Effector memory CD8-positive, alpha-beta T cell (primary cell): Measurements from ENCODE around the gene SPATA16.
"Not testable (repeated sequence)": the region's sequence is repeated elsewhere in the genome, so short reads cannot be mapped to it uniquely, and the experiment has no call there.

Source experiments
- ATAC-seq: fragments of 150-1000 bp; cut with Tn5 transposase; replicated peaks from 2 replicates; pipeline ENCODE4 v1.10.0; 2021; ENCODE audit warnings: mild to moderate bottlenecking, moderate library complexity
- DNase-seq, 3 experiments: peaks; one replicate each; pipeline ENCODE4 v3.0.0; 2021
- H3K27ac Mint-ChIP-seq, 2 donors: one replicate each; pipeline ENCODE4 v1.8.0; 2022; ENCODE audit warnings: mild to moderate bottlenecking in 2 of 2, mixed read lengths in 2 of 2, moderate library complexity in 2 of 2
- H3K27me3 Mint-ChIP-seq, 2 donors: one replicate each; pipeline ENCODE4 v1.8.0; 2022; ENCODE audit warnings: mixed read lengths in 2 of 2
- H3K36me3 Mint-ChIP-seq: one replicate; pipeline ENCODE4 v1.8.0; 2022; ENCODE audit warnings: mild to moderate bottlenecking, moderate library complexity, mixed read lengths; ENCODE audit not compliant: insufficient read depth
- H3K4me1 Mint-ChIP-seq, 2 donors: one replicate each; pipeline ENCODE4 v1.8.0; 2022; ENCODE audit warnings: low read depth in 2 of 2, mixed read lengths in 2 of 2
- H3K4me3 Mint-ChIP-seq, 2 donors: one replicate each; pipeline ENCODE4 v1.8.0; 2022; ENCODE audit warnings: mild to moderate bottlenecking in 2 of 2, mixed read lengths in 2 of 2, moderate library complexity in 2 of 2
- H3K9me3 Mint-ChIP-seq, 2 donors: one replicate each; pipeline ENCODE4 v1.8.0; 2022; ENCODE audit warnings: mixed read lengths in 2 of 2

The SPATA16 gene

DNA sequence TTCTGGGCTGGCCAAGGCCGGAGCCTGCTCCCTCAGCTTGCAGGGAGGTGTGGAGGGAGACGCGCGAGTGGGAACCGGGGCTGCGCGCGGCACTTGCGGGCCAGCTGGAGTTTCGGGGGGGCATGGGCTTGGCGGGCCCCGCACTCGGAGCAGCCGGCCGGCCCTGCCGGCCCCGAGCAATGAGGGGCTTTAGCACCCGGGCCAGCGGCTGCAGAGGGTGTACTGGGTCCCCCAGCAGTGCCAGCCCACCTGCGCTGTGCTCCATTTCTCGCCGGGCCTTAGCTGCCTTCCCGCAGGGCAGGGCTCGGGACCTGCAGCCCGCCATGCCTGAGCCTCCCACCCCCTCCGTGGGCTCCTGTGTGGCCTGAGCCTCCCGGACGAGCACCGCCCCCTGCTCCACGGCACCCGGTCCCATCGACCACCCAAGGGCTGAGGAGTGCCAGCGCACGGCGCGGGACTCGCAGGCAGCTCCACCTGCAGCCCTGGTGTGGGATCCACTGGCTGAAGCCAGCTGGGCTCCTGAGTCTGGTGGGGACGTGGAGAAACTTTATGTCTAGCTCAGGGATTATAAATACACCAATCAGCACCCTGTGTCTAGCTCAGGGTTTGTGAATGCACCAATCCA, 274.2 kb downstream of the SPATA16 start:
- H3K27ac Mint-ChIP-seq, DNase-seq, ATAC-seq, H3K36me3 Mint-ChIP-seq, H3K4me3 Mint-ChIP-seq, H3K9me3 Mint-ChIP-seq, H3K4me1 Mint-ChIP-seq: not testable (repeated sequence)
- peaks cover 6 to 26% of the 10 kb centered on the region in 2 donors for H3K27me3 Mint-ChIP-seq

DNA sequence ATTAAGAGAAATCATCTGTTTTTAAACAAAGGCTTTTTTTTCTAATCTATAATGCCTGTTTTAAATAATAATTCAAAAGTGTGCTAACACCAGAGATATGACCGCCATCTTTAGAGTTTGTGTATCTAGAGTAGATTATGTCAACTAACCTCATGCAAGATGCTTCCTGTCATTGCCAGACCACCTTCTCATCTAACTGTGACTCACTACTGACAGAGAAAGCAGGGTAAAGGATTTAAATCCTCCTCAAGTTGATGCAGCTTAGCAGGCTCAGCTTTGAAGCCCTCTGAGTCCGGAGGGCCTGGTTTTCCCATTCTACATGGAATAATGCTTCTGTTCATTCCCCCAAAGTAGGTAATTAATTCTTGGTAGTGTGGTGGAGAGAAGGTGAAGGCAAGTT, 282.0 kb downstream of the SPATA16 start:
- Mint-ChIP-seq H3K9me3 (peaks cover 0 to 6% of the 10 kb centered on the region in 2 donors), H3K4me1 (no peaks in the 10 kb centered on the region), H3K27ac (no peak overlapping the region), H3K4me3 (no peak overlapping the region), H3K27me3 (peaks cover 18 to 25% of the 10 kb centered on the region in 2 donors), H3K36me3 (no peaks in the 10 kb centered on the region)
- no peak for ATAC-seq
- no peak for DNase-seq

DNA sequence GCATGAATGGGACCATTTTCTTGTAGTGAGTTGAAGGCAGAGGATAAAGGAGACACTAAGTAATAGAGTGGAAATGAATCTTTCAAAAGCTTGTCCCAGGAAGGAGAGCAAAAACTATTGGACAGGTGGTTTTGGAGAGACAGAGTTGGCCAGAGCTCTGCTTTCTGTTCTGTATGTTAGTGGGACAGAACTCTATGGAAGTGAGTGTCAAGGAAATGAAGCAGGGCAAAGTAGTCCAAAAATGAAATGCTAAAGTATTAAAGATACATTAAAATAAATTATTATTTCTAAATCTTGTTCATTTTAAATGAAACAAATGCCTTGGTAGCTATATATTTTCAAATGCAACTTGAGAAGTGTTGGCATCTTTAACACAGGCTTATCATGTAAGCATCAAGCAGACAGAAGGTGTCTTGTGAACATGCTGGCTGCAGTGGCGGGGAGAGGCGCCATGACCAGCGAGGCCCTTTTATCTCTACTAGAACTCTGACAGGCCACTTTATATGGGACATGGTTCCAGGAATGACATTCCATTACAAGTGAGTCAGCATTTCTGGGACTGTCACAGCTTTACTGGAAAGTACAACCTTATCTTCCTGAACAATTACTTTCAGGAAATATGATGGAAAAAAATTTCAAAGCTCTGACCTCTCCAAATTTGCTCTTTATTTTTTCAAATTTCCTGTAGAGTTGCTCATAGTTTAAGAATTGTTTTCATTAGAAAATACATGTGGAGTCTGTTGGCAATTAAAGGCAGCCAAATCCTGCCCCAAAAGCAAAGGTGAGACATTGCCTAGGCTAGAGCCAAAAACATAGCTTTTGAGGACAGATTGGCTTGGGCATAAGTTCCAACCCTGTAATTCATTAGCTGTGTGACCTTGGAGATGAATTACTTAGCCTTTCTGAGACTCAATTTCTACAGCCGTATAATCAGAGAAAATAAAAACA, 284.0 kb downstream of the SPATA16 start:
- no peak for DNase-seq
- no peak for ATAC-seq
- Mint-ChIP-seq H3K36me3 (no peaks in the 10 kb centered on the region), H3K9me3 (peaks cover 0 to under 1% of the 10 kb centered on the region in 2 donors), H3K4me1 (no peaks in the 10 kb centered on the region), H3K4me3 (no peak overlapping the region), H3K27me3 (peaks cover 12 to 16% of the 10 kb centered on the region in 2 donors), H3K27ac (no peak overlapping the region)

DNA sequence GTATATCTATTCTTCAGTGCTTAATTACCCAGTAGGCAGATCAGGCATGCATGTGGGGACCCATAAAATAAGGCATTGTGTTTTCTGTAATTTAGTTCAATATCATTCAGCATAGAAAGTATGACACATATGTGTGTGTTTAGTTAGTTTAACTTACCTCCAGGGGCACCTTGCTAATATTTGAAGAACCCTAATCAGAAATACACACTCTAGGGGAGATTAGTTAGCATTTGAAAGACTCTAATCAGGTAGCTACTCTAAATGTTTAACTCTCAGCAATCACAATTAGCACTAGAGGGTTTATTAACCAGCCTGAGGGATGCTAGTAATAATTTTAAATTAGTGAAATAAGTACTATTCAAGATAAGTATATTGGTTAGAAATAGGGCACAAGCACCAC, 286.0 kb downstream of the SPATA16 start:
- DNase-seq, result no peak
- no peaks in the 10 kb centered on the region for H3K4me1 Mint-ChIP-seq
- H3K36me3 Mint-ChIP-seq, result no peaks in the 10 kb centered on the region
- no peaks in the 10 kb centered on the region for H3K9me3 Mint-ChIP-seq
- H3K4me3 Mint-ChIP-seq, result no peak overlapping the region
- H3K27me3 Mint-ChIP-seq, result peaks cover 20 to 21% of the 10 kb centered on the region in 2 donors
- no peak overlapping the region for H3K27ac Mint-ChIP-seq
- ATAC-seq, result no peak

DNA sequence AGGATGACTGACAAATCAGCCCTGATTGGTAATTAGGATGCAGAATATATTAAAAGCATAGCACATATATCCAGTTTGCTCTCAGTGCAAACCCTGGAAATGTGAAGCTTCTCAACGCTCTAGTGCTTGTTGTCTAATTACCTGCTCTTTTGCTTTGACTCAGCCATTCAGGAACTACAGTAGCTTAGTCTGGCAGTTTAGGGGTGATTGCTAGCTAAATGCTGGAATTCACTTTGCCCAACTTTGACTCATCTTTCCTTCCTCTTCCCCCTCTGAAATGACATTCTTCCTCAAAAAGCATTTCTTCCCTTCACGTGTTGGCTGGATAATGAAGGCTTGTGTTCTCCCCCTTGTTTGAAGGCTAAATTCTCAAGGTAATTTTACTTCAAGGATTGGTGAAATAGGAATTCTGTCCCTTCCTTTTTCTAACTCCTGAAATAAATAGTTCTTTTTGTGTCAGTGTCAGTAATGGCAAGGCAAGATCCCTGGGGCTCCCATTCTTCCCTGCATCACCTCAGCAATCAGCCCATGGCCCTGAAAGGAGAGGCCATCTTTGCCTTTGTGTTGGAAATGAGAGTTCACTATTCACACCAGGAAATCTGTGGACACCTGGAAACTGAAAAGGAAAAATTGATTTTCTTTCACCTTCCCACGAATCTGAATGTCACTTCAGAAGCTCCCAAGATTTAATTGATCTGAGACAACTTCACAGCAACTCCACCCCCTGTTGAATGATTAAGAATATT, 286.9 kb downstream of the SPATA16 start:
- H3K4me1 Mint-ChIP-seq, result no peaks in the 10 kb centered on the region
- no peak overlapping the region for H3K4me3 Mint-ChIP-seq
- ATAC-seq (no peak), DNase-seq (no peak)
- H3K9me3 Mint-ChIP-seq, result no peaks in the 10 kb centered on the region
- peaks cover 21 to 24% of the 10 kb centered on the region in 2 donors for H3K27me3 Mint-ChIP-seq
- no peaks in the 10 kb centered on the region for H3K36me3 Mint-ChIP-seq
- no peak overlapping the region for H3K27ac Mint-ChIP-seq

DNA sequence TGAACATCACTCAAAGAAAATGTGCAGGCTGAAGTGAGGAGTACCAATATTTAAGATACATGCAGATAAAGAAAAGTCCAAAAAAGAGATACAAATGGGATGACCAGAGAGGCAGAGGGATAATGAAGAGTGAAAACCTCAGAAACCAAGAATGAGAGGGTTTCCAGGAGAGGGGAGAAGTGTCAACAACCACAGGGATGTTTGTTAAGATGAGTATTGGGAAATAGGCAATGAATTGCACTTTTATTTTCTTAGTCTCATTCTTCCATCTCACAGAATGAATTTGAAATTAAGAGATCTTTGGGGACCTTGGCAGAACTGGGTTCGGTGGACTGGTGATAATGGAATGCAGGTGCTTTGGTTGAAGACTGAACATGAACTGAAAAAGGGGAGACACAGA, 288.0 kb downstream of the SPATA16 start:
- Mint-ChIP-seq H3K27ac (no peak overlapping the region), H3K27me3 (peaks cover 13 to 28% of the 10 kb centered on the region in 2 donors), H3K4me3 (no peak overlapping the region), H3K9me3 (no peaks in the 10 kb centered on the region), H3K4me1 (no peaks in the 10 kb centered on the region), H3K36me3 (no peaks in the 10 kb centered on the region)
- no peak for DNase-seq
- no peak for ATAC-seq

DNA sequence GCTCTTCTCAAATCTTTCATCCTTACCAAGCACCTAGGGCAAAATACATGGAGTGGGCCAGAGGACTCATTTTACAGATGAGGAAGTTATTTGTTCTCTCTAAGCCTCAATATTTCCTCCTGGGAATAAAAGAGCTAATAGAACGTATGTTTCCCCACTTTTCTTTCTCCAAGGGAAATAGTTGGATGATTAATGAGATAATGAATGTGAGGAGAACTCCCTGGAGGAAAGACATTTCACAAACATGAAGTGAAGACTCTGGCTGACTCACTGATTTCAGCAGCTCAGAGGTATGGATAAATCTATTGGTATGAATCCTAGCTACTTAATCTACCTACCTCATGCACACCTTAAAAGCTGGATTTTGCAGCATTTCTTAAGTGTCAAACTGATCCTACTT, 292.1 kb downstream of the SPATA16 start:
- peaks cover 8 to 16% of the 10 kb centered on the region in 2 donors for H3K27me3 Mint-ChIP-seq
- no peaks in the 10 kb centered on the region for H3K9me3 Mint-ChIP-seq
- peaks cover 0 to 2% of the 10 kb centered on the region in 2 donors for H3K4me1 Mint-ChIP-seq
- no peak overlapping the region for H3K27ac Mint-ChIP-seq
- no peaks in the 10 kb centered on the region for H3K36me3 Mint-ChIP-seq
- no peak overlapping the region for H3K4me3 Mint-ChIP-seq
- DNase-seq (no peak), ATAC-seq (no peak)

DNA sequence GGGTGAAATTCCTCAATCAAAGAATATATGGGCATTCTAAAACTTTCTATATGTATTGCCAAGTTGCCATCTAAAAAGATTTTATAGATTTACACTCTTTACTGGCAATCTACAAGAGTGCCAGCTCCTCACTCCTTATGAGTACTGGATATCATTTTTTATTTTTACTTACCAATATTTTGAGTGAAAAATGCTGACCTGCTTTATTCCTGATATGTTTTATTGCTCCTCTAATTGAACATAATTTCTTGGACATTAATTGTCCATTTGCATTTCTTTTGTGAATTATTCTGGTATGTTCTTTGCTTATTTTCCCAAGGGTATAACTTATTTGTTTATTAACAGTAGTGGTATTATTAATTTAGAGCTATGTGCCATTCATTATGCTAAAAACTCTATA, 293.7 kb downstream of the SPATA16 start:
- no peak for ATAC-seq
- no peaks in the 10 kb centered on the region for H3K9me3 Mint-ChIP-seq
- peaks cover 17 to 21% of the 10 kb centered on the region in 2 donors for H3K27me3 Mint-ChIP-seq
- peaks cover 0 to 2% of the 10 kb centered on the region in 2 donors for H3K4me1 Mint-ChIP-seq
- H3K27ac Mint-ChIP-seq, result no peak overlapping the region
- no peak overlapping the region for H3K4me3 Mint-ChIP-seq
- no peak for DNase-seq
- no peaks in the 10 kb centered on the region for H3K36me3 Mint-ChIP-seq

DNA sequence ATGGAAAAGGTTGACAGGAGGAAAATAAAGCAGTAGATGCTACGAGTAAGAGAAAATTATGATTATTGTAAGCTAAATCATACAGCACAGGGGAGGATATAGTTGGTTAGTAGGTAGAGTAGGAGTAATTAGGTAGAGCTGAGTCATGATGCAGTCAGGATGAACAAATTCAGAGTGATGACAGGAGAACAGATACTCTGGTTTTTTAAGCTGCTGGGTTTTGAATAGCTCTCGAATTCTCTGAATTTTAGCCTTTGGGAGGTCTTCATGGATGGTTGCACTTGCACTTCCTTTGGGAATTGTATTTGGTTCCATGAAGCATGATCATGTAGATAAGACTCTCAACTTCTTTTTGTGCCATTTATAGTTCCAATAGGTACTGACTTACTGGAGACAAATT, 294.3 kb downstream of the SPATA16 start:
- Mint-ChIP-seq H3K9me3 (no peaks in the 10 kb centered on the region), H3K36me3 (no peaks in the 10 kb centered on the region), H3K27me3 (peaks cover 17 to 21% of the 10 kb centered on the region in 2 donors), H3K27ac (no peak overlapping the region), H3K4me1 (peaks cover 0 to 2% of the 10 kb centered on the region in 2 donors), H3K4me3 (no peak overlapping the region)
- DNase-seq, result no peak
- ATAC-seq, result no peak

DNA sequence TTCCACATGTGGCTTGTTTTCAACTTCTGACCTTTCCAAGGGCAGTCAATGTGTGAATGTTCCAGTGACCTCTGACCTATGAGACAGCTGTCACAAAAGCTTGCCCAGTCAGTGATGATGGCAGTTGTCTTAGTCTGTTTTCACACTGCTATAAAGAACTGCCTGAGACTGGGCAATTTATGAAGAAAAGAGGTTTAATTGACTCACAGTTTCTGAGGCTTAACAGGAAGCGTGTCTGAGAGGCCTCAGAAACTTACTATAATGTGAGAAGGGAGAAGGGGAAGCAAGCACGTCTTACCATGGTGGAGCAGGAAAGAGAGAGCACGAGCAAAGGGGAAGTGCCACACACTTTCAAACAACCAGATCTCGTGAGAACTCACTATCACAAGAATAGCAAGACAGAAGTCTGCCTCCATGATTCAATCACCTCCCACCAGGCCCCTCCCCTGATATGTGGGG, 294.9 kb downstream of the SPATA16 start:
- DNase-seq (no peak), ATAC-seq (no peak)
- Mint-ChIP-seq H3K4me1 (peaks cover 0 to 2% of the 10 kb centered on the region in 2 donors), H3K9me3 (no peaks in the 10 kb centered on the region), H3K4me3 (no peak overlapping the region), H3K36me3 (no peaks in the 10 kb centered on the region), H3K27me3 (peaks cover 17 to 21% of the 10 kb centered on the region in 2 donors), H3K27ac (no peak overlapping the region)

DNA sequence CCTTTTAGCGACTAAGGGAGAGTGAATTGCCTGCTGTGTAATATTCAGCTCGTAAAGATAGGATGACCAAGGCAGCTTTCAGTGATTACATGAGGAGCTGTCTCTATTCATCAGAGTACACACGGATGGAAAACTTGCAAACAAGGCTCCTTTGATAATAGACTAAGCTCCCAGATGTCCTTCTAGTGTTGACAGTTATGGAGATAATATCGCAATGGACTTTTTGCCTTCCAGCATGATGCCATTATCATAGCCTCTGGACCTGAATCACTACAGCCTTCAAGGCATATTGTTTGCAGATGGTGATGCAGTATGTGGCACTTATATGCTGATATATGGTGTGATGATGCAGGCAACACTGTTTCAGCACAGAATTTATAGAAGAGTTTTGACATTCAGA, 296.6 kb downstream of the SPATA16 start:
- Mint-ChIP-seq H3K4me3 (no peak overlapping the region), H3K4me1 (peaks cover 0 to 2% of the 10 kb centered on the region in 2 donors), H3K27ac (no peak overlapping the region), H3K36me3 (no peaks in the 10 kb centered on the region), H3K9me3 (no peaks in the 10 kb centered on the region), H3K27me3 (peaks cover 10 to 11% of the 10 kb centered on the region in 2 donors)
- ATAC-seq (no peak), DNase-seq (no peak)

DNA sequence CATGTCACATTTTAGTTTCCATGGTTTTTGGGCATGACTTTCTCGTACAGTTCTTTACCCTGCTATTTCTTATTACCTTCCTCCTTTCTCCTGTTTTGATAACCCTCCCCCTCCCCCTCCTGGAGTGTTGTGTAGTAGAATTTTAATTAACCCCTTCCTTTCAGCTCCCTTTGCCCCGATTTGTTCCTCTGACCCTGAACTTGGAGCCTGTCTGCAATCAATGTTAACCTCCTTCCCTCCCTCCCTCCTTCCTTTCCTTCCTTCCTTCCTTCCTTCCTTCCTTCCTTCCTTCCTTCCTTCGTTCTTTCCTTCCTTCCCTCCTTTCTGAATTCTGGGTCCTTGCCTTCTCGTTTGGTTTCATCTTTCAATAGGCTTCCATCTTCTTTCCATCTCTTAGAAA, 300.1 kb downstream of the SPATA16 start:
- H3K4me3 Mint-ChIP-seq, result no peak overlapping the region

DNA sequence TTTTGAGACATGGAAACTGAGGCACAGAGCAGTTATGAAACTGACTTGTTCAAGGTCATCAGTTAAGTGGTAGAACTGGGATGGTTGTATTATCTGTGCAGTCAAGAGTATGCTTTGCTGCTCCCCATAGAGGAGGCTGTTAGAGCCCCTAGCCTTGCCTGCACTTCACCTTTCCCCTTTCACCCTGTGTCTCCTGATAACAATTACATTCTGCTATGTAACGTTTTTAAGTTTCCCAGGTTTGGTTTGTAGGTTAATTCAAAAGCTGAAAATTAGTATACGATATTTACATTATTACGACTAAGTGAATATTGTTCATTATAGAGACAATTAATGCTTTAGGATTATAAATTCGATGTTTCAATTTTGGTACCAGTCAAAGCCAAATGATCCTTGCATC, 300.6 kb downstream of the SPATA16 start:
- Mint-ChIP-seq H3K27me3 (peaks cover 10 to 11% of the 10 kb centered on the region in 2 donors), H3K4me3 (no peak overlapping the region), H3K4me1 (no peaks in the 10 kb centered on the region), H3K27ac (no peak overlapping the region), H3K36me3 (no peaks in the 10 kb centered on the region), H3K9me3 (no peaks in the 10 kb centered on the region)
- DNase-seq, result no peak
- ATAC-seq, result no peak

More for the DNA sequence above, 300.1 kb downstream of the SPATA16 start:
- Mint-ChIP-seq H3K4me1 (no peaks in the 10 kb centered on the region), H3K27me3 (peaks cover 10 to 11% of the 10 kb centered on the region in 2 donors), H3K9me3 (no peaks in the 10 kb centered on the region), H3K36me3 (no peaks in the 10 kb centered on the region), H3K27ac (no peak overlapping the region)
- DNase-seq, result no peak
- no peak for ATAC-seq
